ENCODE measurements around the gene JAG1.

Gene JAG1

DNA sequence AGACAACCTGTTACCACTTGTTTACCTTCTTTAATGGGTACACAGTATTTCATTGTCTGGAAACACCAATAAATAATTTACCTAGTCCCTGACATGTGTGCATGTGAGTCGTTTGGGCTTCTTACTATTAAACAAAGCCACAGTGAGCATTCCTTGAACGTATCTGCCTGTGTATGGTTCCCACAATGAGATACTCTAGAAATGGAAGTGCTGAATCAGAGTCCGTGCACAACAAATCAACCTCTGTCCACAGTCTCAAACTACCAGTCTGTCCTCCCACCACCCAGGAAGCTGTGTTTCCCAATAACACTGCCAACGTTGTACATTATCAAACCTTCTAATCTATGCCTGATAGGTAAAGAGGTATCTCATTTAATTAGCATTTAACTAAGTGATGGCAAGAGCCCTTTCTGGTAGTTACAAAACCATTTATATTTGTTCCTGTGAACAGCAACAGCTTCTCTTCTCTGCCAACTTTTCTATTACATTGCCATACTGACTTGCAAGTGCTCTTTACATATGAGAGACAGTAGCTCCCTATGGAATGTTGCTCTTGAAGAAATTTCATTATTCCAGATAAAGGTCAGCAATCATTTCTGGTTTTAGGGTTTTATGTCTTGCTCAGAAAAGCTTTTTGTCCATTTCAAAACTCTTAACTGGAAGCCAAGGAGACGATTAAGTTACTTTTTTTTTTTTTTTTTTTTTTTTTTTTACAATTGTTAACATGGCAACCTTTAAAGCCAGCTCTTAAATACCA is 14.7 kb downstream of the JAG1 start:
- peaks cover 36 to 57% of the 10 kb centered on the region in 2 donors for H3K27me3 Mint-ChIP-seq
- H3K36me3 Mint-ChIP-seq, result no peaks in the 10 kb centered on the region
- H3K4me3 Mint-ChIP-seq, result no peak overlapping the region
- no peak overlapping the region for H3K27ac Mint-ChIP-seq
- peaks cover 0 to 3% of the 10 kb centered on the region in 2 donors for H3K9me3 Mint-ChIP-seq
- DNase-seq, result no peak
- H3K4me1 Mint-ChIP-seq, result peaks cover 0 to 2% of the 10 kb centered on the region in 2 donors
- no peak for ATAC-seq (replicated peaks)

DNA sequence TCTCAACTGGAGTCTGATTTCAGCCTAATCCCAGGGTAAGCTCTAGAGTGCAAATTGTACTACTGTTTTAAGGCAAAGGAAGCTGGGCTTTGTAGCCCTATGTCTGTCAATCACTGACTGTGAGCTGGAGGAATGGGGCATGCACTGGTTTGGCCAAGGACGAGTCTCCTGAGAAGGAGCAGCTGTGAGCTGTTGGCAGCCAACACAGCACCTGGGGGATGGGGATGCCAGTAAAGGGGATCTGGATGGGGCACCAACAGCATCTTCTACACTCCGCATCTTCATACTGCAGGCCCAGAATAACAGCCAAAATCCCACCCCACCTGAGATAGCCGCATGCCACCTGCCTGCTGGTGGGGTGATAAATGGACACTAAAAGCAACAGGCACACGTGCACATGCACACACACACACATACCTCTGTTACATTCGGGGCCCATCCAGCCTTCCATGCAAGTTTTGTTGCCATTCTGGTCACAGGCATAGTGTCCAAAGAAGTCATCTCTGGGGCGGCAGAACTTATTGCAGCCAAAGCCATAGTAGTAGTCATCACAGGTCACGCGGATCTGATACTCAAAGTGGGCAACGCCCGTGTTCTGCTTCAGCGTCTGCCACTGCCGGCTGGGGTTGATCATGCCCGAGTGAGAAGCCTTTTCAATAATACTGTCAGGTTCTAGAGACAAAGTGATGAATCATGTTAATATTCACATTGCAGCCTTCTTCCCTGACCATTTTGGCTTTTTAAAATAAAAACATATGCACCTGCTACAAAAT is 15.6 kb downstream of the JAG1 start:
- Mint-ChIP-seq H3K4me3 (no peak overlapping the region), H3K27me3 (peaks cover 33 to 52% of the 10 kb centered on the region in 2 donors), H3K36me3 (no peaks in the 10 kb centered on the region), H3K4me1 (peaks cover 0 to 2% of the 10 kb centered on the region in 2 donors), H3K9me3 (peaks cover 0 to 3% of the 10 kb centered on the region in 2 donors), H3K27ac (no peak overlapping the region)
- no peak for ATAC-seq (replicated peaks)
- no peak for DNase-seq

- peaks cover 0 to 3% of the 10 kb centered on the region in 2 donors for H3K9me3 Mint-ChIP-seq
- DNase-seq, result no peak
- peaks cover 0 to 2% of the 10 kb centered on the region in 2 donors for H3K4me1 Mint-ChIP-seq
- no peak for ATAC-seq (replicated peaks)
- H3K27me3 Mint-ChIP-seq, result peaks cover 27 to 45% of the 10 kb centered on the region in 2 donors
- H3K4me3 Mint-ChIP-seq, result no peak overlapping the region
- H3K36me3 Mint-ChIP-seq, result no peaks in the 10 kb centered on the region
- no peak overlapping the region for H3K27ac Mint-ChIP-seq
These were observed 16.3 kb downstream of the JAG1 start for GRCh38 chr20:10657453-10657852.

DNA sequence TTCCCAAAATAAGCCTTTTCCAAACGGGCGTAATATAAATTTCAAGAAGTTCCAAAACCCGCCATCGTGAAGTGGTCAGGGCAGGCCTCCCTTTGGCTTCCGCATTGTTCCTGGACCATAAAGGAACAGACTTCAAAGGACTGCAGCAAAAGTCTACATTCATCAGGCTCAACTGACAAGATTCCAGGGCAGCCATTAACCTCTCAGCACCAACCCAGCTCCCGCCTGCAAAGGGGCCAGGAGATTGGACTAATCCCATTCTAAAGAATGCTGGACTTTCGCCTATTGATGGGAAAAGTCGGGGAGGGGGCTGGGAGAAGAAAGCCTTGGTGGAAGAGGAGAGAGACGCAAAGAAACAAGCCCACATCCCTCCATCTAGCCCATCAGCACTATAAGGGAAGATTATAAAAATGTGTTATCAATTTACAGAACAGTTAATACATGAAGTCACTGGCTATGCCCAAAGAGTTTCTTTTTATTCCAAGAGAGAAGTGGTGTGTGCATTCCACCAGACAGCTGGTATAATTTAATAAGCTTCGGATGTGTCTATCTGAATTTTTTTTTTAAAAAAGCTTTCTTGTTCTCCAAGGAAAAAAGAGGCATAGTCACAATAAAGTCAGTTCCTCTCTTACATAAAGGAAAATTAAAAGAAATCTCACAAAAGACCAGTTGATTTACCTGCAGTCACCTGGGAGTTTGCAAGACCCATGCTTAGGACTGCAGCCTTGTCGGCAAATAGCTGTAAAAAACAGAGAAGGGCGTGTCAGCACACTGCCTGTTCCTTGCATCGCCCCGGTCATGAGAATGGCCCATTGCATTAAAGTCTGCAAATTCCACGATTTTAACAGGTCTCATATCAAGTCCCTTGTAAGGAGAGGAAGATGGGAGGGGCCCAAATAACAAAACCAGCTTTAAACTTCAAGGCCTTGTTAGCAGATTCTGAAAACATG is 17.8 kb downstream of the JAG1 start:
- H3K27me3 Mint-ChIP-seq, result peaks cover 21 to 37% of the 10 kb centered on the region in 2 donors
- H3K36me3 Mint-ChIP-seq, result no peaks in the 10 kb centered on the region
- no peak overlapping the region for H3K4me3 Mint-ChIP-seq
- H3K27ac Mint-ChIP-seq, result no peak overlapping the region
- no peak for ATAC-seq (replicated peaks)
- no peak for DNase-seq
- H3K9me3 Mint-ChIP-seq, result no peaks in the 10 kb centered on the region
- H3K4me1 Mint-ChIP-seq, result peaks cover 0 to 2% of the 10 kb centered on the region in 2 donors

DNA sequence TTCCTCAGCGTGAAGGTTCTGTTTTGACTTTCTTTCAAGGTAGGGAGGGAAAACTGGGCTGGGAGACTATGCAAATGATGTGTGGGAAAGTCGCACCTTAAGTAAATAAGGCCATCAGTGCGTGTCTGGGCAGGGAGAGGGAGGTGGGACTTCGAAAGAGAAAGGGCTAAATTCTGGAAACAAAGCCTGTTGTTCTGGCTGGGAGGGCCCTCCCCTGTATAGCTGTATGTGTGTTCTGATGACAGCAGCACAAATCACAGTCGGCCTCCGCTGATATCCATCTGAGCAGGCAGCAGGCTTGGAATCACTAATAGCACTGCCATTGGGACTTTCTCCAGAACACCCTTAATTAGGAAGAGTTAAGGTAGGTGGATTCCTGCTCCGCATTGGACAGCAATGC is 19.2 kb downstream of the JAG1 start:
- ATAC-seq (replicated peaks) (no peak), DNase-seq (no peak)
- Mint-ChIP-seq H3K4me1 (peaks cover 0 to 2% of the 10 kb centered on the region in 2 donors), H3K27me3 (peaks cover 17 to 31% of the 10 kb centered on the region in 2 donors), H3K36me3 (no peaks in the 10 kb centered on the region), H3K27ac (no peak overlapping the region), H3K9me3 (no peaks in the 10 kb centered on the region), H3K4me3 (no peak overlapping the region)

DNA sequence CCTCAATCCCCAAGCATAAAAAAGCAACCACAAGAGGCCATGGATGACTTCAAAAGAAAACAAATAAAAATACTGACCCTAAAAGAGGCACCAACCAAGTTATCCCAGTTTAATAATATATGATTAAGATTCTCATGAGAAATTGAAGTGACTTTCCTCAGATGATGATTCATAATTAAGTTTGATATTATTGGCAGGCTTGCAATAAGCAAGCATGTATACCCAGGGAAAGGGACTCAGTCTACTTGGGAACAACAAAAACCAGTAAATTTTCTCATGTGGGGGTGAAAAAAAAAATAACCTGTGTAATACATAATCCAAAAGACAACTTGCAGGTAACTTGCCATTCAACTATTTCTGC is 19.6 kb downstream of the JAG1 start:
- Mint-ChIP-seq H3K27me3 (peaks cover 15 to 30% of the 10 kb centered on the region in 2 donors), H3K36me3 (no peaks in the 10 kb centered on the region), H3K4me1 (peaks cover 0 to 2% of the 10 kb centered on the region in 2 donors), H3K4me3 (no peak overlapping the region), H3K9me3 (no peaks in the 10 kb centered on the region), H3K27ac (no peak overlapping the region)
- ATAC-seq (replicated peaks) (no peak), DNase-seq (no peak)

DNA sequence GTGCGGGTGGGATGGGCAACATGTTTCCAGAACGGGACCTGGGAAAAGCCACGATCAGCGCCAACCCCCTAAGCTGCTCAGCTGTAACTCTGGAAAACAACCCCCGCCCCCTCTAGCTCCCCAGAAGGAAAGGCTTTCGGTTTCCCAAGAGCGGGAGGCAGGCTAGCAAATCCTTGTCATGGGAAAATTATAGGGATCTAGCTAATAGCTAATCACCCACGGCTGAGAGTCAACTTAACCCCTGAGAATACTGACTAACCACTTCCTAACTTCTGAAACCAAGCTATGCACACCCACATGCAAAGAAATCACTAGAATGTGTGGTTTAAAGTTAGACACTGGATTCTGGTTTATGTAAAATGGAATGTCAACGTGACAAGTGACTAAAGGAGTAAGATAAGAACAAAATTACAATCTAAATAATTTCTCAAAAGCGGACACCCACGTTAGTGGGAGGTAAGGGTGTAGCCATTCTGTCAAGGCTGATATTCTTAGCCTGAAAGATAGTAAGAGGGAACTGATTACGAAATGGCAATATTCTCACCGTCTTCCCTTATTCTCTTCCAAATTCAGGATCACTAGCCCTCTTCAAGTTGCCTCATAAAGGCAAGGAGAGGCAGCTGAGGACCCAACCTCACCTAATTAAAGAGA is 20.1 kb downstream of the JAG1 start:
- ATAC-seq (replicated peaks) (no peak), DNase-seq (no peak)
- H3K27ac Mint-ChIP-seq, result no peak overlapping the region
- H3K4me1 Mint-ChIP-seq, result peaks cover 0 to 2% of the 10 kb centered on the region in 2 donors
- H3K27me3 Mint-ChIP-seq, result peaks cover 14 to 26% of the 10 kb centered on the region in 2 donors
- H3K9me3 Mint-ChIP-seq, result no peaks in the 10 kb centered on the region
- no peak overlapping the region for H3K4me3 Mint-ChIP-seq
- H3K36me3 Mint-ChIP-seq, result no peaks in the 10 kb centered on the region

GRCh38 chr20:10652660-10653261 is 21.0 kb downstream of the JAG1 start:
- DNase-seq (no peak), ATAC-seq (replicated peaks) (no peak)
- H3K27me3 Mint-ChIP-seq, result peaks cover 14 to 26% of the 10 kb centered on the region in 2 donors
- no peak overlapping the region for H3K4me3 Mint-ChIP-seq
- H3K9me3 Mint-ChIP-seq, result no peaks in the 10 kb centered on the region
- H3K27ac Mint-ChIP-seq, result no peak overlapping the region
- peaks cover 0 to 2% of the 10 kb centered on the region in 2 donors for H3K4me1 Mint-ChIP-seq
- H3K36me3 Mint-ChIP-seq, result no peaks in the 10 kb centered on the region

DNA sequence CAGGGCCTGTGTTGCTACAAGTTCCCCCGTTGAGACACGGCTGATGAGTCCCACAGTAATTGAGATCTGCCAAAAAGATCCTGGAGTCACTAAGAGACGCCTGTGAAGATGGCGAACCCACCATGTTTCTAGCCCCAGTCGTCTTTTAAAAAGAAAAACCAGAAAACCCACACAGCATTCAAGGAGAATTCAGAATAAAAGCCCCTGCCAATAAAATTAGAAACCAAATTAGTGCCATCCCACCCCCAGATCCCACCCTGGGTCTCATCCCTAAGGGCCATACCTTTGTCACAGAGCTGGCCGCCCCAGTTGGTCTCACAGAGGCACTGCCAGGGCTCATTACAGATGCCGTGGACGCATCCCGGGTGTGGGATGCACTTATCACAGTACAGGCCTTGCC is 21.6 kb downstream of the JAG1 start:
- Mint-ChIP-seq H3K4me1 (peaks cover 0 to 2% of the 10 kb centered on the region in 2 donors), H3K27ac (no peak overlapping the region), H3K9me3 (no peaks in the 10 kb centered on the region), H3K36me3 (no peaks in the 10 kb centered on the region), H3K4me3 (no peak overlapping the region), H3K27me3 (peaks cover 17 to 26% of the 10 kb centered on the region in 2 donors)
- ATAC-seq (replicated peaks) (no peak), DNase-seq (no peak)

DNA sequence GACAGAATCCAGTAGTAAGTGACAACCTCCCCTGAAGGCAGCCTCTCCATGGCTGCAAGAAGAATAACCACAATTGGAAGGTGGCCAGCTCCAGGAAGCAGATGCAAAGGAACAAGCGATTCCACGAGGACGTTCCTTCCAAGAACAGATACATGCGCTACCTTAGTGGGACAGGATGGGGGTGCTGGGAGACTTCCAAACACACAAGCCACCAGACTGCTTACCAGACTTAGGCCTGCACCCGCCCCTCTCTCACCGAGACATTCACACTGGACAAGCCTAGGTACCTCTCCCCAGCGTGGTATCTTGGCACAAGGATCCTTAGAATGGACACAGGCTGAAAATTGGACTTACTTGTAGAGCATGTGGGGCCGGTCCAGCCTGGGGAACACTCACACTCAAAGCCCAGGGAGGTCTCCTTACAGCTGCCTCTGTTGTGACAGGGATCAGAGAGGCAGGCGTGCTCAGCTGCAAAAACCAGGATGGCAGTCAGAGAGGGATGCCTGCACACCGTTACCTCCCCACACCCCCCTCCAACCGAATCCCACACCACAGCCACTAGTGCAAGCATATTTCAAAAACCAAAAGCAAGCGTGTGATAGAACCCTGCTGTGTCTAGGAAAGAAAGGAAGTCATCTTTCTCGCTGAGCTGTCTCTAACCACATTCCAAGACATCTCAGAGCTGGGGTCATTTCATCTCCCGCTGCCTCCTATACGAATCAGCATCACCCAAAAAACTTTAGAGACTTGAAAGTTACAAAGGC is 22.4 kb downstream of the JAG1 start:
- no peak overlapping the region for H3K4me3 Mint-ChIP-seq
- no peak for DNase-seq
- no peaks in the 10 kb centered on the region for H3K9me3 Mint-ChIP-seq
- peaks cover 0 to 2% of the 10 kb centered on the region in 2 donors for H3K4me1 Mint-ChIP-seq
- H3K36me3 Mint-ChIP-seq, result no peaks in the 10 kb centered on the region
- no peak for ATAC-seq (replicated peaks)
- H3K27ac Mint-ChIP-seq, result no peak overlapping the region
- peaks cover 17 to 26% of the 10 kb centered on the region in 2 donors for H3K27me3 Mint-ChIP-seq

DNA sequence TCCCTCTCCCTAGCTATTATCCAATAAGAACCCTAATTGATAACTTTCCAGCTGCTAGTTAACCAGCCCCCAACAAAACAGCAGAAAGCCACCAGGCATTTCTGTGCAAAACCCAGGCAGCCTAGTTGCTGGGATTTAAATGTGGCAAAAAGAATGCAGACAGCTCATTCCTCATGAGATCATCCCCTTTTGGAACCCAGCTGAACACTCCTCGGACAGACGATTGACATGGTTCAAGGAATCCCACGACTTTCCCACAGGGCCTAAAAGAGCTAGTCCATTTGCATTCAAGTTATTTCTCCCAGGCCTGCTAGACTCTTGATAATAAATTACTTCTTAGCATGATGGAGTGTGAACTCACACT is 24.0 kb downstream of the JAG1 start:
- Mint-ChIP-seq H3K9me3 (no peaks in the 10 kb centered on the region), H3K27me3 (peaks cover 17% of the 10 kb centered on the region in 2 donors), H3K4me1 (peaks cover 0 to 2% of the 10 kb centered on the region in 2 donors), H3K4me3 (no peak overlapping the region), H3K27ac (no peak overlapping the region), H3K36me3 (no peaks in the 10 kb centered on the region)
- no peak for ATAC-seq (replicated peaks)
- no peak for DNase-seq

DNA sequence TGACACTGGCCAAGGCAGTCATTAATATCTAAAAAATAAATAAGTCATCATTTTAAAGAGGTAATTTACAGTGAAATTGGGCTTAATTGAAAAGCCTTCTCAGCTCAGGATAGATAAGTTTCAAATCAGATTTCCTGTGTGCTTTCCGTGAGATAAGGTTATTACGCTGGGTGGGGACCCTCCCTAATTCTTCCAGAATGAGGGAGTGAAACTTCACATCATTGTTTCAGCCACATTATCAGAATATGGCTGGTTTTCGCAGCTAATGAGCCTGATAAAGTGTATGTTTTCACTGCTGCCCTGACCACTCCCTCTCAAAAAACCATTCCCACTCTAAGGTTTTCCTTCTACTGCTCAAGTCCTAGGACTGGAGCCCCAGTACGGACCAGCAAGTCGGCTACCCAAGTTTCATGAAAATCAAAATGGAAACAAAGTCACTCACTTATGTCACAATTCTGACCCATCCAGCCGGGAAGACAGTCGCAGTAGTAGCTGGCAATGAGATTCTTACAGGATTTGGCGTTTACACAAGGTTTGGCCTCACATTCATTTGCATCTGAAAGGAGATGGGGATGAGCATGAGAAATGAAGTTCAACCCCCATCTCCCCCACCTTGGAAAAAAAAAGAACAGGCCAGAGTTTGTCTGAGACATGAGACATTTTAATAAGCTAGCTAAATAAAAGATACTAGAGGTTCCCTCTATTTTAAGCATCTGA is 24.6 kb downstream of the JAG1 start:
- ATAC-seq (replicated peaks) (no peak), DNase-seq (no peak)
- Mint-ChIP-seq H3K4me1 (no peaks in the 10 kb centered on the region), H3K36me3 (no peaks in the 10 kb centered on the region), H3K27me3 (peaks cover 13 to 14% of the 10 kb centered on the region in 2 donors), H3K4me3 (no peak overlapping the region), H3K27ac (no peak overlapping the region), H3K9me3 (no peaks in the 10 kb centered on the region)
